ENCODE measurements around the gene B4GALNT1. TPM values are rescaled to one million over a fixed set of nuclear protein-coding genes. Genes with fewer than 3 reads are reported as not detected.

The B4GALNT1 gene
- total and polyA plus RNA-seq, 2 of the 13 experiments (the other 11 are each of a cell fraction or from before 2014, with no cell fraction given): 4.5 to 5.4 TPM

GRCh38 chr12:57584050-57584449 is 49.0 kb downstream of the B4GALNT1 start:
- Histone ChIP-seq H3K9me3 (ENCODE audit: low read length) (no peaks in the 10 kb centered on the region), H3K27ac (ENCODE audit: extremely low read length, insufficient read depth, low read length) (no peak overlapping the region), H3K4me1 (ENCODE audit: insufficient read depth, low read length) (peaks cover 35% of the 10 kb centered on the region), H3K79me2 (ENCODE audit: insufficient read depth, low read length) (no peaks in the 10 kb centered on the region), H3K36me3 (replicated peaks in 1 of 2; ENCODE audit: control insufficient read depth in 1 of 2, insufficient read depth in 2 of 2, low read length in 2 of 2) (peaks cover 3 to 25% of the 10 kb centered on the region in 2 experiments), H3K27me3 (ENCODE audit: control insufficient read depth in 1 of 2, insufficient read depth in 2 of 2, low read length in 2 of 2) (no peaks in the 10 kb centered on the region), H3K4me2 (ENCODE audit: low read depth, low read length) (no peak overlapping the region), H3K4me3 (replicated peaks in 1 of 3; ENCODE audit: insufficient read depth in 1 of 3, low read depth in 2 of 3, low read length in 3 of 3) (no peak overlapping the region), H3K9ac (ENCODE audit: insufficient read depth, low read depth, low read length) (no peak overlapping the region), H4K20me1 (ENCODE audit: insufficient read depth, low read length) (no peaks in the 10 kb centered on the region), H2AFZ (ENCODE audit: low read length) (no peak overlapping the region)
- POLR2A ChIA-PET: interaction anchor here (0.9 to 2.6 kb wide), 3 partner anchors 37 to 110 kb away, joined by 3 to 8 read pairs (median 3); partner anchors contain the start of gene OS9
- ATAC-seq: no peak
- intact Hi-C loops (cut with micrococcal nuclease; ENCODE audit: unreplicated experiment): loop anchor here (5.0 kb wide), 1 partner anchor 153 kb away; the partner anchor contains the start of gene AGAP2
- FAIRE-seq: no peak
- 97% methylated on average over 2 of the region's 2 CpGs for WGBS (ENCODE audit: low lambda C conversion rate)
- no TSS peak for BruUV-seq (replicated peaks)
- CTCF ChIA-PET (ENCODE audit: low intra/inter-chr PET ratio, low total read pairs): interaction anchor here (1.0 to 3.8 kb wide), 6 partner anchors 34 to 109 kb away, joined by 3 to 53 read pairs (median 5); partner anchors contain the start of genes B4GALNT1, KIF5A and OS9
- TF ChIP-seq ZNF639 (CRISPR knock-in tag; conservative IDR thresholded peaks at IDR 0.05): no peak
- TF ChIP-seq ZNF337 (CRISPR knock-in tag; IDR thresholded peaks at IDR 0.05; ENCODE audit: borderline replicate concordance, low read depth): no peak
- TF ChIP-seq ELK4 (CRISPR knock-in tag; IDR thresholded peaks at IDR 0.05; ENCODE audit: borderline replicate concordance): no peak
- TF ChIP-seq NFATC3 (CRISPR knock-in tag; IDR thresholded peaks at IDR 0.05): no peak
- TF ChIP-seq KAT7 (CRISPR knock-in tag; IDR thresholded peaks at IDR 0.05; ENCODE audit: borderline replicate concordance): no peak
- TF ChIP-seq CEBPB (IDR thresholded peaks at IDR 0.05; ENCODE audit: borderline replicate concordance, low read depth, low read length): no peak
- TF ChIP-seq ZNF276 (CRISPR knock-in tag; IDR thresholded peaks at IDR 0.05; ENCODE audit: low read depth): no peak
- in situ Hi-C loops (cut with HindIII; ENCODE audit: extremely low pct_ligation_motif_present, low pct_unique_long_range_greater_than_20kb): loop anchor here (5.0 kb wide), 1 partner anchor 38 kb away; no protein-coding TSS in a partner anchor
- no peak for DNase-seq (ENCODE audit: low spot score)
